ENCODE data around the gene TFEB.

TFEB gene

GRCh38 chr6:41693281-41694240 is 41.8 kb downstream of the TFEB start:
- Histone ChIP-seq H3K4me1 (ENCODE audit: control insufficient read depth, insufficient read depth, low read length, poor library complexity, severe bottlenecking) (peaks cover 7% of the 10 kb centered on the region), H3K9me3 (ENCODE audit: control insufficient read depth, low read length) (no peaks in the 10 kb centered on the region), H3K36me3 (ENCODE audit: control insufficient read depth, insufficient read depth, low read length) (no peaks in the 10 kb centered on the region), H3K27ac (ENCODE audit: low read depth, low read length, severe bottlenecking) (no peak overlapping the region), H3K4me3 (ENCODE audit: extremely low read depth, insufficient read depth, low read length, poor library complexity, severe bottlenecking) (no peak overlapping the region)
- WGBS, 2 experiments (ENCODE audit: insufficient coverage in 2 of 2), result 84 to 85% methylated on average over 5 to 6 of the region's 10 CpGs

- no peak overlapping the region for H3K4me3 ChIP-seq (ENCODE audit: extremely low read depth, insufficient read depth, low read length, poor library complexity, severe bottlenecking)
- WGBS, 2 experiments (ENCODE audit: insufficient coverage in 2 of 2), result 83 to 85% methylated on average over 2 of the region's 2 CpGs
- no peaks in the 10 kb centered on the region for H3K9me3 ChIP-seq (ENCODE audit: control insufficient read depth, low read length)
- H3K4me1 ChIP-seq (ENCODE audit: control insufficient read depth, insufficient read depth, low read length, poor library complexity, severe bottlenecking), result peaks cover 4% of the 10 kb centered on the region
- H3K27ac ChIP-seq (ENCODE audit: low read depth, low read length, severe bottlenecking), result no peak overlapping the region
- no peaks in the 10 kb centered on the region for H3K36me3 ChIP-seq (ENCODE audit: control insufficient read depth, insufficient read depth, low read length)
Measured at GRCh38 chr6:41692730-41693129, 42.7 kb downstream of the TFEB start.

- H3K9me3 ChIP-seq (ENCODE audit: control insufficient read depth, low read length), result no peaks in the 10 kb centered on the region
- no peak overlapping the region for H3K4me3 ChIP-seq (ENCODE audit: extremely low read depth, insufficient read depth, low read length, poor library complexity, severe bottlenecking)
- no peak overlapping the region for H3K27ac ChIP-seq (ENCODE audit: low read depth, low read length, severe bottlenecking)
- no peaks in the 10 kb centered on the region for H3K36me3 ChIP-seq (ENCODE audit: control insufficient read depth, insufficient read depth, low read length)
- peaks cover 4% of the 10 kb centered on the region for H3K4me1 ChIP-seq (ENCODE audit: control insufficient read depth, insufficient read depth, low read length, poor library complexity, severe bottlenecking)
Measured at GRCh38 chr6:41692080-41692675, 43.2 kb downstream of the TFEB start.

- H3K4me1 ChIP-seq (ENCODE audit: control insufficient read depth, insufficient read depth, low read length, poor library complexity, severe bottlenecking), result peaks cover 4% of the 10 kb centered on the region
- no peaks in the 10 kb centered on the region for H3K36me3 ChIP-seq (ENCODE audit: control insufficient read depth, insufficient read depth, low read length)
- H3K9me3 ChIP-seq (ENCODE audit: control insufficient read depth, low read length), result no peaks in the 10 kb centered on the region
- no peak overlapping the region for H3K27ac ChIP-seq (ENCODE audit: low read depth, low read length, severe bottlenecking)
- no peak overlapping the region for H3K4me3 ChIP-seq (ENCODE audit: extremely low read depth, insufficient read depth, low read length, poor library complexity, severe bottlenecking)
- 83 to 85% methylated on average over 7 to 8 of the region's 8 CpGs for WGBS, 2 experiments (ENCODE audit: insufficient coverage in 2 of 2)
Measured at GRCh38 chr6:41691426-41692079, 43.9 kb downstream of the TFEB start.

- Histone ChIP-seq H3K27ac (ENCODE audit: low read depth, low read length, severe bottlenecking) (no peak overlapping the region), H3K36me3 (ENCODE audit: control insufficient read depth, insufficient read depth, low read length) (no peaks in the 10 kb centered on the region), H3K4me3 (ENCODE audit: extremely low read depth, insufficient read depth, low read length, poor library complexity, severe bottlenecking) (no peak overlapping the region), H3K9me3 (ENCODE audit: control insufficient read depth, low read length) (no peaks in the 10 kb centered on the region), H3K4me1 (ENCODE audit: control insufficient read depth, insufficient read depth, low read length, poor library complexity, severe bottlenecking) (peaks cover 4% of the 10 kb centered on the region)
- WGBS, 2 experiments (ENCODE audit: insufficient coverage in 2 of 2), result 93 to 96% methylated on average over 23 to 25 of the region's 25 CpGs
Measured at GRCh38 chr6:41690541-41691330, 44.7 kb downstream of the TFEB start.

- Histone ChIP-seq H3K27ac (ENCODE audit: low read depth, low read length, severe bottlenecking) (no peak overlapping the region), H3K4me3 (ENCODE audit: extremely low read depth, insufficient read depth, low read length, poor library complexity, severe bottlenecking) (no peak overlapping the region), H3K4me1 (ENCODE audit: control insufficient read depth, insufficient read depth, low read length, poor library complexity, severe bottlenecking) (peaks cover 4% of the 10 kb centered on the region), H3K9me3 (ENCODE audit: control insufficient read depth, low read length) (no peaks in the 10 kb centered on the region), H3K36me3 (ENCODE audit: control insufficient read depth, insufficient read depth, low read length) (no peaks in the 10 kb centered on the region)
- WGBS, 2 experiments (ENCODE audit: insufficient coverage in 2 of 2), result 82 to 89% methylated on average over 6 to 7 of the region's 9 CpGs
Measured at GRCh38 chr6:41689171-41690008, 46.0 kb downstream of the TFEB start.

- H3K4me1 ChIP-seq (ENCODE audit: control insufficient read depth, insufficient read depth, low read length, poor library complexity, severe bottlenecking), result peaks cover 8% of the 10 kb centered on the region
- WGBS, 2 experiments (ENCODE audit: insufficient coverage in 2 of 2), result 79 to 86% methylated on average over 2 to 4 of the region's 5 CpGs
- no peaks in the 10 kb centered on the region for H3K36me3 ChIP-seq (ENCODE audit: control insufficient read depth, insufficient read depth, low read length)
- no peak overlapping the region for H3K4me3 ChIP-seq (ENCODE audit: extremely low read depth, insufficient read depth, low read length, poor library complexity, severe bottlenecking)
- no peak overlapping the region for H3K27ac ChIP-seq (ENCODE audit: low read depth, low read length, severe bottlenecking)
- H3K9me3 ChIP-seq (ENCODE audit: control insufficient read depth, low read length), result no peaks in the 10 kb centered on the region
Measured at GRCh38 chr6:41688256-41688965, 47.0 kb downstream of the TFEB start.

- WGBS, 2 experiments (ENCODE audit: insufficient coverage in 2 of 2), result 62 to 67% methylated on average over 1 to 7 of the region's 9 CpGs
- no peak overlapping the region for H3K4me3 ChIP-seq (ENCODE audit: extremely low read depth, insufficient read depth, low read length, poor library complexity, severe bottlenecking)
- no peaks in the 10 kb centered on the region for H3K36me3 ChIP-seq (ENCODE audit: control insufficient read depth, insufficient read depth, low read length)
- no peak overlapping the region for H3K27ac ChIP-seq (ENCODE audit: low read depth, low read length, severe bottlenecking)
- H3K4me1 ChIP-seq (ENCODE audit: control insufficient read depth, insufficient read depth, low read length, poor library complexity, severe bottlenecking), result peaks cover 11% of the 10 kb centered on the region
- H3K9me3 ChIP-seq (ENCODE audit: control insufficient read depth, low read length), result no peaks in the 10 kb centered on the region
Measured at GRCh38 chr6:41687501-41688175, 47.8 kb downstream of the TFEB start.

GRCh38 chr6:41685641-41686380 is 49.6 kb downstream of the TFEB start:
- Histone ChIP-seq H3K4me3 (ENCODE audit: extremely low read depth, insufficient read depth, low read length, poor library complexity, severe bottlenecking) (no peak overlapping the region), H3K9me3 (ENCODE audit: control insufficient read depth, low read length) (no peaks in the 10 kb centered on the region), H3K27ac (ENCODE audit: low read depth, low read length, severe bottlenecking) (no peak overlapping the region), H3K36me3 (ENCODE audit: control insufficient read depth, insufficient read depth, low read length) (no peaks in the 10 kb centered on the region), H3K4me1 (ENCODE audit: control insufficient read depth, insufficient read depth, low read length, poor library complexity, severe bottlenecking) (peaks cover 14% of the 10 kb centered on the region)
- 90 to 95% methylated on average over 6 to 7 of the region's 7 CpGs for WGBS, 2 experiments (ENCODE audit: insufficient coverage in 2 of 2)

Data from mesodermal cell (in vitro differentiated cells).